ENCODE results near the gene LIPE.

Gene LIPE

DNA sequence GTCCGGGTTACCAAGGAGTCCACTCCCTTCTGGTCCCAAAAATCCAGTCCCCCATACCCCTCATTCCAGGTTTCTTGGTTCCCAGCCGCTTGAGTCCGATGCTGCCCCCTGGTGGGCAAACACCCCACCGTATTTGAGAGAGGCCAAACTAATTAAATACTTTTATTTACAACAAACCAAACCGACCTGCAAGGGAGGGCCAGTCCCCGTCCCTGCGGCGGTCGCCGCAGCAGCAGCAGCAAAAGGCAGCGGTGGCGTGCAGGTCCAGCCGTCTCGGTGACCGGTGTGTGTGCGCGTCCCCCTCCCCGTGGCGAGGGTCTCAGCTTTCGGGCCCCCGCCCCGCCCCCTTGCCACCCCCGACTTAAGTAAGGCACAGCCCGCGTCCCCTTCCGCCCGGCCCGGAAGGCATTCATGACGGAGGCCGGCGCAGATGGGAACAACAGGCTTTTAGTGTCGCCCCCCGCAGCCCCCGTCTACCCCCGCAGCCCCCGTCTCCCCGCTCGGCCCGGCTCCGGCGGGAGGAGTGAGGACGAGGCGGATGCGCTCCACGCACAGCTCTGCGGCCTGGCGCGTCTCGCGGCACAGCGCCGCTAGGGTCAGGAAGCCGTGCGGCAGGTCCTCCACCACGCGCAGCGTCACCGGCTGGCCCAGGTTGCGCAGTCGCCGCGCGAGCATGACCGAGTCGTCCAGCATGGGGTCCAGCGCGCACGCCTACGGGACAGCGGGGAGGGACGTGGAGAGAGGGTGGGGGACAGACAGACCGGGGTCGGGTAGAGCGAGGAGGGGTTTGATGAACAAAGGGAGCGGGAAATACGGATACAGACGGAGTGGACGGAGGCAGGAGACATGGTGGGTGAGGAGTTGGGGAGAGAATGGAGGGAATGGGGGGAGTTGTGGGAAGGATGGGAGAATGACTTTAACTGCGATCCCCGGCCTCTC lies 25.6 kb downstream of the LIPE start:
- peak overlapping the region; percentile 10 for H3K27ac Mint-ChIP-seq
- H3K27me3 Mint-ChIP-seq (ENCODE audit: low read depth, poor library complexity): peaks cover 16% of the 10 kb centered on the region
- H3K36me3 Mint-ChIP-seq (ENCODE audit: low read depth): peaks cover 16% of the 10 kb centered on the region
- DNase-seq: peak; percentile 89
- peak overlapping the region; percentile 90 for H3K4me3 Mint-ChIP-seq
- peaks cover 55% of the 10 kb centered on the region for H3K4me1 Mint-ChIP-seq
- TF ChIP-seq, protein P1, sequence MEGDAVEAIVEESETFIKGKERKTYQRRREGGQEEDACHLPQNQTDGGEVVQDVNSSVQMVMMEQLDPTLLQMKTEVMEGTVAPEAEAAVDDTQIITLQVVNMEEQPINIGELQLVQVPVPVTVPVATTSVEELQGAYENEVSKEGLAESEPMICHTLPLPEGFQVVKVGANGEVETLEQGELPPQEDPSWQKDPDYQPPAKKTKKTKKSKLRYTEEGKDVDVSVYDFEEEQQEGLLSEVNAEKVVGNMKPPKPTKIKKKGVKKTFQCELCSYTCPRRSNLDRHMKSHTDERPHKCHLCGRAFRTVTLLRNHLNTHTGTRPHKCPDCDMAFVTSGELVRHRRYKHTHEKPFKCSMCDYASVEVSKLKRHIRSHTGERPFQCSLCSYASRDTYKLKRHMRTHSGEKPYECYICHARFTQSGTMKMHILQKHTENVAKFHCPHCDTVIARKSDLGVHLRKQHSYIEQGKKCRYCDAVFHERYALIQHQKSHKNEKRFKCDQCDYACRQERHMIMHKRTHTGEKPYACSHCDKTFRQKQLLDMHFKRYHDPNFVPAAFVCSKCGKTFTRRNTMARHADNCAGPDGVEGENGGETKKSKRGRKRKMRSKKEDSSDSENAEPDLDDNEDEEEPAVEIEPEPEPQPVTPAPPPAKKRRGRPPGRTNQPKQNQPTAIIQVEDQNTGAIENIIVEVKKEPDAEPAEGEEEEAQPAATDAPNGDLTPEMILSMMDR (IDR thresholded peaks at IDR 0.05): peak; percentile 86
- H3K9me3 Mint-ChIP-seq: no peaks in the 10 kb centered on the region

DNA sequence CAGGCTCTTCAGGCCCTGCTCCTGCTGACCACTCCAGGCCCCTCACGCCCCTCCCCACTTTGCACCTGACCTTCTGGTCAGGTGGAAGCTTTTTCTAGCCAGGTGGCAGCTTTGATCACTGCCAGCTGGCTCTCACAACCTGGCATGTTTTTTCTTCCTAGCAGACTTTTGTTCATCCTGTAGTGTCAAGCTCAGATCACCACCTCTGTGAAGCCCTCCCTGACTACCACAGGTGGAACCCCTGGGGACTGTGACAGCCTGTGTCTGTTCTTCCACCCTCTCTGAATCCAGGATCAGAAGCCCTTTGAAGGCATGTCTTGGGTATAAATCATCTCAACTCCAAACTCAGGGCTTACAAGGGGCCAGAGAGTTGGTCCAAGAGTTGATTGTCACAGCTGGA lies 26.8 kb downstream of the LIPE start:
- Mint-ChIP-seq H3K4me1 (peaks cover 67% of the 10 kb centered on the region), H3K27me3 (ENCODE audit: low read depth, poor library complexity) (peaks cover 18% of the 10 kb centered on the region), H3K9me3 (no peaks in the 10 kb centered on the region), H3K27ac (peak overlapping the region; percentile 69), H3K36me3 (ENCODE audit: low read depth) (peaks cover 16% of the 10 kb centered on the region), H3K4me3 (peak overlapping the region; percentile 59)
- no peak for DNase-seq
- TF ChIP-seq, protein P1 (IDR thresholded peaks at IDR 0.05): no peak

- Mint-ChIP-seq H3K4me3 (peak overlapping the region; percentile 90), H3K36me3 (ENCODE audit: low read depth) (peaks cover 11% of the 10 kb centered on the region), H3K4me1 (peaks cover 68% of the 10 kb centered on the region), H3K27ac (peak overlapping the region; percentile 32), H3K27me3 (ENCODE audit: low read depth, poor library complexity) (peaks cover 27% of the 10 kb centered on the region), H3K9me3 (no peaks in the 10 kb centered on the region)
- DNase-seq: no peak
- TF ChIP-seq, protein P1 (IDR thresholded peaks at IDR 0.05): no peak
Observed at GRCh38 chr19:42397263-42398166, 29.7 kb downstream of the LIPE start.

DNA sequence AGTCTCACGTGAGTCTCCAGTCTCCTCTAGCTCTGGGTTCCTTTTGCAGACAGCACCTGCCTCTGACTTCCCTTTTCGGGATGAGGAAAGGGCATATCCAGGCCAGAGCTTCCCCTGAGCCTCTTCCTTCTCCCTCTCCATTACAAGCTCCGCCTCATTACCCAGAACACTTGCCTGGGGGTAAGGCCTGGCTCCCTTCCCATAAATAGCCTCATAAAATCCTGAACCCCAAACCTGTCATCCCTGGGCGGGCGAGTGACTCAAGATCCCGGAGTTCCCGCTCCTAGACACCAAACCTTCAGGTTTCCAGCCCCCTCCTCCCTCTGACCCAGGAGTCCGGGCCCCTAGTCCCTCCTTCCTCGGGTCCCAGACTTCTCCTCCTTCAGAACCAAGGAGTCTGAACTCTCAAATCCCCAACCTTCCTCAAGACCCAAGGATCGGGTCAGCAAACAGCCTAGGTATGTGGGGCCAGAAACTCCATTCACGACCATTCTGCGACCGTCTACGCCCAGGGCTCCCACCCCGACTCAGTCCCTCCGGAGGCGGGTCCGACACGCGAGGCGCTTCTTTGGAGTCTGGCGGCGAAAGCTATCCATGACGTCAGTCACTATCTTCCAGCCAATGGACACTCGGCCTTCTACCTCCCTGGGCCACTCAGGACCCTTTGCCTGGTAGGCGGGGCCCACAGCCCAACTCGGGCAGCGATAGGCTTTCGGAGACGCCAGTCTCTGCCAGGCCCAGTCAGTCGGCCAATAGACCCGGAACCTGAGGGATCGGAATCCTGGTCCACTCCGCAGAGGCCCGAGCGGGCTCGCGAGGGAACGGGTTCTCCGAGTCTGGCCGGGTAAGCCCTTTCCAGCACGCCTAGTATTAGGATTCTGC lies 30.6 kb downstream of the LIPE start:
- Mint-ChIP-seq H3K4me1 (peaks cover 71% of the 10 kb centered on the region), H3K36me3 (ENCODE audit: low read depth) (peaks cover 11% of the 10 kb centered on the region)

GRCh38 chr19:42394751-42395150 lies 32.4 kb downstream of the LIPE start:
- Mint-ChIP-seq H3K27ac (peak overlapping the region; percentile 2), H3K4me3 (peak overlapping the region; percentile 54), H3K9me3 (no peaks in the 10 kb centered on the region)

More for the DNA sequence above, 30.6 kb downstream of the LIPE start:
- H3K4me3 Mint-ChIP-seq: peak overlapping the region; percentile 90
- TF ChIP-seq, protein P1 (IDR thresholded peaks at IDR 0.05): no peak
- DNase-seq: peak; percentile 99
- H3K27ac Mint-ChIP-seq: peak overlapping the region; percentile 98
- peaks cover 30% of the 10 kb centered on the region for H3K27me3 Mint-ChIP-seq (ENCODE audit: low read depth, poor library complexity)
- H3K9me3 Mint-ChIP-seq: no peaks in the 10 kb centered on the region

More at GRCh38 chr19:42394751-42395150, 32.4 kb downstream of the LIPE start:
- TF ChIP-seq, protein P1 (IDR thresholded peaks at IDR 0.05): no peak
- Mint-ChIP-seq H3K4me1 (peaks cover 64% of the 10 kb centered on the region), H3K27me3 (ENCODE audit: low read depth, poor library complexity) (peaks cover 40% of the 10 kb centered on the region), H3K36me3 (ENCODE audit: low read depth) (peaks cover 4% of the 10 kb centered on the region)
- no peak for DNase-seq
